Limb (tissue), 2 donors: ENCODE measurements around the gene GMPR2.

ENCODE experiments used
- DNase-seq, 2 donors: peaks; one replicate each; pipeline ENCODE4 v3.0.0-alpha.2; 2016; ENCODE audit errors: extremely low spot score in 2 of 2

GMPR2 gene

GRCh38 chr14:24232645-24233537 is at the start of gene GMPR2:
TSS of gene GMPR2 (plus strand) at chr14:24232929. CDS start at chr14:24233254, 325 bp downstream.
- no peak for DNase-seq

GRCh38 chr14:24183014-24183481 is 49.7 kb upstream of the GMPR2 start:
- no peak for DNase-seq

- no peak for DNase-seq
These were observed 48.4 kb upstream of the GMPR2 start for GRCh38 chr14:24184104-24184970.

GRCh38 chr14:24185026-24185425 is 47.7 kb upstream of the GMPR2 start:
- DNase-seq: no peak

- DNase-seq: no peak
These were observed 47.0 kb upstream of the GMPR2 start for GRCh38 chr14:24185741-24186140.

GRCh38 chr14:24186831-24187538 is 45.7 kb upstream of the GMPR2 start:
- DNase-seq: no peak

GRCh38 chr14:24187539-24187915 is 45.2 kb upstream of the GMPR2 start:
- no peak for DNase-seq

GRCh38 chr14:24188251-24189058 is 44.3 kb upstream of the GMPR2 start, which contains the start of gene IPO4:
TSS of gene IPO4 (minus strand) at chr14:24188816. CDS start at chr14:24188787, 29 bp downstream.
- DNase-seq: peak; percentile 95 to 98

GRCh38 chr14:24189059-24189375 is 43.7 kb upstream of the GMPR2 start:
- DNase-seq: no peak

GRCh38 chr14:24189460-24189859 is 43.3 kb upstream of the GMPR2 start:
- no peak for DNase-seq

GRCh38 chr14:24190416-24190815 is 42.3 kb upstream of the GMPR2 start:
- DNase-seq: no peak

- DNase-seq: no peak
These were observed 39.8 kb upstream of the GMPR2 start for GRCh38 chr14:24192933-24193332.

- DNase-seq: no peak
These were observed 38.4 kb upstream of the GMPR2 start for GRCh38 chr14:24194186-24194872.

- no peak for DNase-seq
These were observed 37.9 kb upstream of the GMPR2 start for GRCh38 chr14:24194873-24195185.

GRCh38 chr14:24195186-24196070 is 37.3 kb upstream of the GMPR2 start, which contains the start of gene TM9SF1:
TSS of gene TM9SF1 (minus strand) at chr14:24195441. CDS start at chr14:24195019, 422 bp downstream.
- peak; percentile 85 to 92 for DNase-seq

- no peak for DNase-seq
These were observed 36.4 kb upstream of the GMPR2 start for GRCh38 chr14:24196071-24197055.

- DNase-seq: no peak
These were observed 35.7 kb upstream of the GMPR2 start for GRCh38 chr14:24197056-24197450.
